HUES48 (cell line): ENCODE results near the gene EXOSC5.
"Not testable (repeated sequence)": the region's sequence is repeated elsewhere in the genome, so short reads cannot be mapped to it uniquely, and the experiment has no call there.

Experiments used
- H3K27ac ChIP-seq: one replicate; pipeline ENCODE4 v1.7.0; 2013; ENCODE audit warnings: low read depth, low read length, inconsistent platforms
- H3K27me3 ChIP-seq: 2 replicates; pipeline ENCODE4 v1.6.1; 2013; ENCODE audit warnings: mild to moderate bottlenecking, low read length; ENCODE audit not compliant: control insufficient read depth, insufficient read depth
- H3K36me3 ChIP-seq: 2 replicates; pipeline ENCODE4 v1.6.1; 2013; ENCODE audit warnings: low read length; ENCODE audit not compliant: control insufficient read depth, insufficient read depth
- H3K4me1 ChIP-seq: 2 replicates; pipeline ENCODE4 v1.6.1; 2013; ENCODE audit warnings: mild to moderate bottlenecking, low read length; ENCODE audit not compliant: control insufficient read depth, insufficient read depth
- H3K4me3 ChIP-seq: 2 replicates; pipeline ENCODE4 v1.5.1; 2013; ENCODE audit warnings: mild to moderate bottlenecking, low read depth, low read length
- H3K9ac ChIP-seq: 2 replicates; pipeline ENCODE4 v1.6.1; 2013; ENCODE audit warnings: mild to moderate bottlenecking, low read depth, low read length, moderate library complexity
- H3K9me3 ChIP-seq: 2 replicates; pipeline ENCODE4 v1.6.1; 2013; ENCODE audit warnings: low read length; ENCODE audit not compliant: control insufficient read depth, insufficient read depth

EXOSC5 gene

DNA sequence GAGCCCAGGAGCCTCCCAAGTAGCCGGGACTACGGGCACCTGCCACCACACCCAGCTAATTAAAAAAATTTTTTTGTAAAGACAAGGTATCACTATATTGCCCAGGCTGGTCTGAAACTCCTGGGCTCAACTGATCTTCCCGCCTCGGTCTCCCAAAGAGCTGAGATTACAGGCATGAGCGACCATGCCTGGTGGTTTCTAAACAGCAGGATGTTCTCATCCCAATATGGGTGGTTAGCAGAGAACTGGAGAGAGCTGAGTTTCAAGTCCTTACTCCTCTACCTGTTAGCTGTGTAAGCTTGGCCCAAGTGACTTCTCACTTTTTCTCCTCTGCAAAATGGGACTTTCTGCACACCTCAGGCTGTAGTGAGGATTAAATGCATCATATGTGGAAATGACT lies 12.8 kb downstream of the EXOSC5 start:
- no peaks in the 10 kb centered on the region for H3K27me3 ChIP-seq
- H3K9me3 ChIP-seq, result no peaks in the 10 kb centered on the region
- H3K36me3 ChIP-seq, result peaks cover 23% of the 10 kb centered on the region
- H3K27ac ChIP-seq, result no peak overlapping the region
- no peaks in the 10 kb centered on the region for H3K4me1 ChIP-seq
- no peak overlapping the region for H3K9ac ChIP-seq
- H3K4me3 ChIP-seq, result no peak overlapping the region

DNA sequence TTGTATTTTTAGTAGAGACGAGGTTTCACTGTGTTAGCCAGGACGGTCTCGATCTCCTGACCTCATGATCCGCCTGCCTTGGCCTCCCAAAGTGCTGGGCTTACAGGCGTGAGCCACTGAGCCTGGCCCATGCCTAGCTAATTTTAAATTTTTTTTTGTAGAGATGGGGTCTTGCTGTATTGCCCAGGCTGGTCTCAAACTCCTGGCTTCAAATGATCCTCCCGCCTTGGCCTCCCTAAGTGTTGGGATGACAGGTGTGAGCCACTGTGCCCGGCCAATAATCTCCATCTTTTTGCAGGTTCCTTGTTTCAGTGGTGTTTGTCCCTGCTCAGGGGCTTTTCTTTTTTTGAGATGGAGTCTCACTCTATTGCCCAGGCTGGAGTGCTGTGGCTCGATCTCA lies 15.6 kb downstream of the EXOSC5 start:
- H3K9ac ChIP-seq, H3K27ac ChIP-seq: not testable (repeated sequence)

GRCh38 chr19:41377977-41378709 lies 19.0 kb downstream of the EXOSC5 start:
- Histone ChIP-seq H3K4me3 (no peak overlapping the region), H3K27ac (peak overlapping the region; percentile 12), H3K27me3 (peaks cover 10% of the 10 kb centered on the region; the same call in 1 of the 2 replicates), H3K9ac (no peak overlapping the region), H3K36me3 (no peaks in the 10 kb centered on the region), H3K4me1 (peaks cover 2% of the 10 kb centered on the region), H3K9me3 (no peaks in the 10 kb centered on the region)

More for the DNA sequence above, 15.6 kb downstream of the EXOSC5 start:
- not testable (repeated sequence) for H3K4me3 ChIP-seq, H3K4me1 ChIP-seq, H3K36me3 ChIP-seq, H3K9me3 ChIP-seq, H3K27me3 ChIP-seq

GRCh38 chr19:41376998-41377365 lies 20.2 kb downstream of the EXOSC5 start:
- peak overlapping the region; percentile 80 for H3K4me3 ChIP-seq
- H3K36me3 ChIP-seq, result no peaks in the 10 kb centered on the region
- peak overlapping the region; percentile 33 for H3K27ac ChIP-seq
- H3K9me3 ChIP-seq, result no peaks in the 10 kb centered on the region
- H3K9ac ChIP-seq, result no peak overlapping the region
- H3K4me1 ChIP-seq, result peaks cover 2% of the 10 kb centered on the region
- H3K27me3 ChIP-seq, result peaks cover 10% of the 10 kb centered on the region; the same call in 1 of the 2 replicates

DNA sequence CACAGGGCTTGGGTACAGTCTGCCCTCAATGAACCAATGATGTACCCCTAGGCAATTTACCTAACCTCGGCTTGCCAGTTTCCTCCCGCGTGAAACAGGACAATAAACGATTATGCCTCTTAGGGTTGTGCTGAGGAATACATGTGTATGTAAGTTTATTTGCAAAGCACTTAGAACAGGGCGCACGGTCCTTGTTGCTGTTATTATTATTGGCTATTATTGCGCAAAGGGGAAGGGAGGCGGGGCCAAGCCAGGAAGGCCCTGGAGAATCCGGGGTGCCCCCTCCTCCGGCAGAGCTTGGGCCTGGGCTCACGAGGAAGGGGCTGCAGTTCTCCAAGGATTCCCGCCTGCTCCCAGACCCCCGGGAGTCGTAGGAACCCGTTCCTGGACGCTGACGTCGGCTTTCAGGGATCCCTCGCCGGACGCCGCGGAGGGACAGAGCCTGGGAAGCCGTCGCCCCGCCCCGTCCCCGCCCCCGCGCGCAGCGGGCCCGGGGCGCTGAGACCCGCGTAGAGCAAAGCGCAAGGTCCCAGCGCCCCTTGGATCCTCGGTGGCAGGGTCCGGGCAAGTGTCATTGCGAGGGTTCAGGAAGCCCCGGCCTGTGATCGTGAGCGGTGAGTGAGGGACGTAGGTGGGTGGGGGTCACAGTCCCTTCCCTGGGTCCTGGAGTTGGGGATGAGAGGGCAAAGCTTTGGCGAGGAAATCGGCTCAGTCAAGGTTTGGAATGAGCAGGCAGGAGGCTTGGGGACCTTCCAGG lies 20.7 kb downstream of the EXOSC5 start, which contains the start of gene TMEM91:
Gene TMEM91, plus strand, starts transcription at position 293 of the 757 bp plus-strand sequence. CDS start 1,777 bp downstream, outside the sequence.
- Histone ChIP-seq H3K36me3 (no peaks in the 10 kb centered on the region), H3K27me3 (peaks cover 10% of the 10 kb centered on the region; the same call in 1 of the 2 replicates), H3K4me1 (peaks cover 2% of the 10 kb centered on the region), H3K27ac (peak within 1 kb of the TSS; percentile 58), H3K9ac (peak within 1 kb of the TSS; percentile 54; the same call in 1 of the 2 replicates), H3K4me3 (peak within 1 kb of the TSS; percentile 80), H3K9me3 (no peaks in the 10 kb centered on the region)

- Histone ChIP-seq H3K36me3 (no peaks in the 10 kb centered on the region), H3K27me3 (peaks cover 10% of the 10 kb centered on the region; the same call in 1 of the 2 replicates), H3K9ac (no peak overlapping the region), H3K9me3 (no peaks in the 10 kb centered on the region), H3K27ac (no peak overlapping the region), H3K4me1 (peaks cover 2% of the 10 kb centered on the region), H3K4me3 (no peak overlapping the region)
These were observed 23.2 kb downstream of the EXOSC5 start for GRCh38 chr19:41373993-41374392.

GRCh38 chr19:41372501-41372900 lies 24.7 kb downstream of the EXOSC5 start:
- Histone ChIP-seq H3K27me3 (peaks cover 9% of the 10 kb centered on the region; the same call in 1 of the 2 replicates), H3K4me3 (no peak overlapping the region), H3K9me3 (no peaks in the 10 kb centered on the region), H3K4me1 (no peaks in the 10 kb centered on the region; the same call in 1 of the 2 replicates), H3K36me3 (no peaks in the 10 kb centered on the region), H3K9ac (no peak overlapping the region), H3K27ac (no peak overlapping the region)

DNA sequence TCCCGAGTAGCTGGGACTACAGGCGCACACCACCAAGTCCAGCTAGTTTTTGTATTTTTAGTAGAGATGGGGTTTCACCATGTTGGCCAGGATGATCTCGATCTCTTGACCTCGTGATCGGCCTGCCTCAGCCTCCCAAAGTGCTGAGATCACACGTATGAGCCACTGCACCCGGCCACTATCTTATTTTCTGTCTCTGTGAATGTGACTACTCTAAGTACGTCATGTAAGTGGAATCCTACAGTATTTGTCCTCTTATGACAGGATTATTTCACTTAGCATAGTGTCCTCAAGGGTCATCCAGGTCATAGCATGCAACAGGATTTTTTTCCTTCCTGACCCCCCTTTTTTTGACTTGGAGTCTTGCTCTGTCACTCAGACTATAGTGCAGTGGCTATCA lies 25.6 kb downstream of the EXOSC5 start:
- H3K9me3 ChIP-seq, result no peaks in the 10 kb centered on the region
- H3K9ac ChIP-seq, result no peak overlapping the region
- no peak overlapping the region for H3K27ac ChIP-seq
- H3K4me3 ChIP-seq, result no peak overlapping the region
- no peaks in the 10 kb centered on the region for H3K27me3 ChIP-seq
- no peaks in the 10 kb centered on the region for H3K4me1 ChIP-seq
- no peaks in the 10 kb centered on the region for H3K36me3 ChIP-seq

DNA sequence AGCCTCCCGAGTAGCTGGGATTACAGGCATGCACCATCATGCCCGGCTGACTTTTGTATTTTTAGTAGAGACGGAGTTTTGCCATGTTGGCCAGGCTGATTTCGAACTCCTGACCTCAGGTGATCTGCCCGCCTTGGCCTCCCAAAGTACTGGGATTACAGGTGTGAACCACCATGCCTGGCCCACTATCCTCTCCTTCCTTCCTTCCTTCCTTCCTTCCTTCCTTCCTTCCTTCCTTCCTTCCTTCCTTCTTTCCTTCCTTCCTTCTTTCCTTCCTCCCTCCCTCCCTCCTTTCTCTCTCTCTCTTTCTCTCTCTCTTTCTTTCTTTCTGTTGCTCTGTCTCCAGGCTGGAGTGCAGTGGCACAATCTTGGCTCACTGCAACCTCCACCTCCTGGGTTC lies 26.0 kb downstream of the EXOSC5 start:
- H3K27me3 ChIP-seq, H3K36me3 ChIP-seq, H3K9me3 ChIP-seq, H3K4me1 ChIP-seq, H3K9ac ChIP-seq, H3K27ac ChIP-seq, H3K4me3 ChIP-seq: not testable (repeated sequence)

DNA sequence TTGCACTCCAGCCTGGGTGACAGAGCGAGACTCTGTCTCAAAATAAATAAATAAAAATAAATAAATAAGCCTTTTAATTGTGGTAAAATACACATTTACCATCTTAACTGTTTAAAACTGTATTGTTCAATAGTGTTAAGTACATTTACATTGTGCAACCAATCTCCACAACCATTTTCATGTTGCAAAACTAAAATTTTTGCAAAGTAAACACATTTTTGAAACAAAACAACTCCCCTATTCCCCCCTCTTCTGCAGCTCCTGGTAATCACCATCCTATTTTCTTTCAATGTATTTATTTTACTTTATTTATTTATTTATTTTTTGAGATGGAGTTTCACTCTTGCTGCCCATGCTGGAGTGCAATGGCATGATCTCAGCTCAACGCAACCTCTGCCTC lies 27.4 kb downstream of the EXOSC5 start:
- H3K27ac ChIP-seq, result no peak overlapping the region
- no peaks in the 10 kb centered on the region for H3K4me1 ChIP-seq
- no peak overlapping the region for H3K4me3 ChIP-seq
- H3K36me3 ChIP-seq, result no peaks in the 10 kb centered on the region
- H3K9me3 ChIP-seq, result no peaks in the 10 kb centered on the region
- no peaks in the 10 kb centered on the region for H3K27me3 ChIP-seq
- H3K9ac ChIP-seq, result no peak overlapping the region

- Histone ChIP-seq H3K27me3 (no peaks in the 10 kb centered on the region), H3K27ac (no peak overlapping the region), H3K9me3 (no peaks in the 10 kb centered on the region), H3K4me1 (peaks cover 8% of the 10 kb centered on the region), H3K4me3 (no peak overlapping the region), H3K9ac (no peak overlapping the region), H3K36me3 (no peaks in the 10 kb centered on the region)
These were observed 29.3 kb downstream of the EXOSC5 start for GRCh38 chr19:41367848-41368301.
